ENCODE results near the gene ACSM6. TPM values are rescaled to one million over a fixed set of nuclear protein-coding genes. Genes with fewer than 3 reads are reported as not detected.

ACSM6 gene
- total RNA-seq, 2 experiments from 2014 or later: not detected

DNA sequence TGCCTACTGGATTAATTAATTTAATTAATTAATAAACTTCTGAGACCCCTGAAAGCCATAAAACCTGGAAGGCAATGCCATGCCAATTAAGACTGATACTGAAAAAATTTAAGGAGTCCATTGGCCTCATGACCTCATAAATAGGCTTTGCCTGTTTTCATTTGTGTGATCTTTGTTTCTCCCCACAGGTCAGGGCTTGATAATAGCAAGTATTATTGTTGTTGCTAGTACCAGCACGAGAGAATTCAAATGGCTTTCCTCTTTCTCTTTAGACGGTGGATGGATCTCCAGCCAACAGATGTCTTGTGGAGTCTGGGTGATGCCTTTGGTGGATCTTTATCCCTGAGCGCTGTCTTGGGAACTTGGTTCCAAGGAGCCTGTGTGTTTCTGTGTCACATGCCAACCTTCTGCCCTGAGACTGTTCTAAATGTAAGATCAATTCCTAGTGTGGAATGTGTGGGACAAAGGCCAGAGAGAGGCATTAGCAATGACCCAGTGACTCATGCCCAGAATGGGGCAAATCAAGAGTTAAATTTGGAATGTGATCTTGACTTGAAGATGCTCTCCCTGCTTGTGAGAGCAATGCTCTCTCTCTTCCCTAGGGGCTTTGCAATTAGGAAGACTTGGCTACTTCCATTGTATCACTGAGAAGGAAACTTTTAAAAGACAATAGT, 17.7 kb downstream of the ACSM6 start:
- H3K9me2 ChIP-seq (ENCODE audit: insufficient read depth, low read length): no peaks in the 10 kb centered on the region

DNA sequence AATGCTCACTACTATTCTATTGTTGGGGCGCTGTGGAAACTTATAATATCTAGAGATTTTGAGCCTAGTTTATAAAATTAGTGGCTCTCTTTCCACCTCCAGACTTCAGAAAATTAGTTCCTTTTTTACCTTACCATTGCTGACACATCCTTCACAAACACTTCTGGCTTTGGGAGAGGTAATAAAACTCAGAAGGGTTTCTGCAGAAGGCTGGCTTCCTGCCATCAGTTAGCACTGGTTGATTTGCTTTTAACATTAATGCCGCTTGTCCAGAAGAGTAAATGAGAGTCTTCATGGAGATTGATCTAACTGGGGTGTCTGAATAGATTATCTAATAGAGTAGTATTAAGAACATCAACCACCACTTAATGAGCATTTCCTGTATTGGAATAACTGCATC, 20.3 kb downstream of the ACSM6 start:
- DNase-seq (ENCODE audit: low spot score): no peak
- Histone ChIP-seq H3K9me3 (ENCODE audit: low read length) (no peaks in the 10 kb centered on the region), H4K20me1 (ENCODE audit: insufficient read depth, low read length) (no peaks in the 10 kb centered on the region), H2AFZ (ENCODE audit: low read length) (no peak overlapping the region), H3K4me2 (ENCODE audit: low read length) (no peak overlapping the region), H3K27ac (ENCODE audit: low read depth, low read length, poor library complexity, severe bottlenecking) (no peak overlapping the region), H3K4me1 (ENCODE audit: insufficient read depth, low read length, poor library complexity, severe bottlenecking) (no peaks in the 10 kb centered on the region), H3K4me3 (ENCODE audit: low read depth, low read length, poor library complexity, severe bottlenecking) (no peak overlapping the region), H3K36me3 (ENCODE audit: insufficient read depth, low read length) (no peaks in the 10 kb centered on the region), H3K79me2 (ENCODE audit: insufficient read depth, low read depth, low read length) (no peaks in the 10 kb centered on the region), H3K9me2 (ENCODE audit: insufficient read depth, low read length) (no peaks in the 10 kb centered on the region)
- TF ChIP-seq, protein P1, sequence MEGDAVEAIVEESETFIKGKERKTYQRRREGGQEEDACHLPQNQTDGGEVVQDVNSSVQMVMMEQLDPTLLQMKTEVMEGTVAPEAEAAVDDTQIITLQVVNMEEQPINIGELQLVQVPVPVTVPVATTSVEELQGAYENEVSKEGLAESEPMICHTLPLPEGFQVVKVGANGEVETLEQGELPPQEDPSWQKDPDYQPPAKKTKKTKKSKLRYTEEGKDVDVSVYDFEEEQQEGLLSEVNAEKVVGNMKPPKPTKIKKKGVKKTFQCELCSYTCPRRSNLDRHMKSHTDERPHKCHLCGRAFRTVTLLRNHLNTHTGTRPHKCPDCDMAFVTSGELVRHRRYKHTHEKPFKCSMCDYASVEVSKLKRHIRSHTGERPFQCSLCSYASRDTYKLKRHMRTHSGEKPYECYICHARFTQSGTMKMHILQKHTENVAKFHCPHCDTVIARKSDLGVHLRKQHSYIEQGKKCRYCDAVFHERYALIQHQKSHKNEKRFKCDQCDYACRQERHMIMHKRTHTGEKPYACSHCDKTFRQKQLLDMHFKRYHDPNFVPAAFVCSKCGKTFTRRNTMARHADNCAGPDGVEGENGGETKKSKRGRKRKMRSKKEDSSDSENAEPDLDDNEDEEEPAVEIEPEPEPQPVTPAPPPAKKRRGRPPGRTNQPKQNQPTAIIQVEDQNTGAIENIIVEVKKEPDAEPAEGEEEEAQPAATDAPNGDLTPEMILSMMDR (conservative IDR thresholded peaks at IDR 0.05; ENCODE audit: low read length): no peak
- TF ChIP-seq EZH2phosphoT487 (IDR thresholded peaks at IDR 0.05; ENCODE audit: borderline replicate concordance, low read depth, low read length): no peak
- ChIA-PET POLR2A (no interaction called here), CTCF (ENCODE audit: unreplicated experiment) (no interaction called here)
- intact Hi-C loops (cut with micrococcal nuclease; ENCODE audit: unreplicated experiment): no loop called here
- BruUV-seq (replicated peaks): no TSS peak

More for the DNA sequence above, 17.7 kb downstream of the ACSM6 start:
- no peak overlapping the region for H3K4me2 ChIP-seq (ENCODE audit: low read length)
- intact Hi-C loops (cut with micrococcal nuclease; ENCODE audit: unreplicated experiment): no loop called here
- H3K4me3 ChIP-seq (ENCODE audit: low read depth, low read length, poor library complexity, severe bottlenecking): no peak overlapping the region
- no peak overlapping the region for H2AFZ ChIP-seq (ENCODE audit: low read length)
- no peak overlapping the region for H3K27ac ChIP-seq (ENCODE audit: low read depth, low read length, poor library complexity, severe bottlenecking)
- H3K36me3 ChIP-seq (ENCODE audit: insufficient read depth, low read length): no peaks in the 10 kb centered on the region
- no peaks in the 10 kb centered on the region for H4K20me1 ChIP-seq (ENCODE audit: insufficient read depth, low read length)
- CTCF ChIA-PET (ENCODE audit: unreplicated experiment): no interaction called here
- no peaks in the 10 kb centered on the region for H3K79me2 ChIP-seq (ENCODE audit: insufficient read depth, low read depth, low read length)
- no peaks in the 10 kb centered on the region for H3K4me1 ChIP-seq (ENCODE audit: insufficient read depth, low read length, poor library complexity, severe bottlenecking)
- DNase-seq (ENCODE audit: low spot score): no peak
- BruUV-seq (replicated peaks): no TSS peak
- TF ChIP-seq, protein P1 (conservative IDR thresholded peaks at IDR 0.05; ENCODE audit: low read length): no peak
- no peak for TF ChIP-seq EZH2phosphoT487 (IDR thresholded peaks at IDR 0.05; ENCODE audit: borderline replicate concordance, low read depth, low read length)
- no peaks in the 10 kb centered on the region for H3K9me3 ChIP-seq (ENCODE audit: low read length)
- POLR2A ChIA-PET: no interaction called here

DNA sequence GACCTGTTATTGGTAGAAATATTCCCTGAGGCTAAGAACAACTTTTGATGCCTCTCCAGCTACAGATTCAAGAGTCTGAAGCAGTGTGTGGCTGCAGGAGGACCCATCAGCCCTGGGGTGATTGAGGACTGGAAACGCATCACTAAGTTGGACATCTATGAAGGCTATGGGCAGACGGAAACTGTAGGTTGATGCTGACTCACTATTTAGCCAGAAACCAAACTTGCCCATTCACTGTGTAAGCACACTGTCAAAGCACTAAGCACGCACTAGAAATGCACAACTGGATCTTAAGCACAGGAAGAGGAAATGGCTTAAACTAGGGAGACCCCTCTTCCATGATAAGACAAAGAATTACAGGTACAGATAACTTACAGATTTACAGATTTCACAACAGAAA, 20.8 kb downstream of the ACSM6 start:
- no peak for TF ChIP-seq EZH2phosphoT487 (IDR thresholded peaks at IDR 0.05; ENCODE audit: borderline replicate concordance, low read depth, low read length)
- TF ChIP-seq, protein P1 (conservative IDR thresholded peaks at IDR 0.05; ENCODE audit: low read length): no peak
- Histone ChIP-seq H4K20me1 (ENCODE audit: insufficient read depth, low read length) (no peaks in the 10 kb centered on the region), H3K79me2 (ENCODE audit: insufficient read depth, low read depth, low read length) (no peaks in the 10 kb centered on the region), H3K9me3 (ENCODE audit: low read length) (no peaks in the 10 kb centered on the region), H3K4me2 (ENCODE audit: low read length) (no peak overlapping the region), H3K9me2 (ENCODE audit: insufficient read depth, low read length) (no peaks in the 10 kb centered on the region), H3K4me1 (ENCODE audit: insufficient read depth, low read length, poor library complexity, severe bottlenecking) (no peaks in the 10 kb centered on the region), H3K36me3 (ENCODE audit: insufficient read depth, low read length) (no peaks in the 10 kb centered on the region), H3K4me3 (ENCODE audit: low read depth, low read length, poor library complexity, severe bottlenecking) (no peak overlapping the region), H3K27ac (ENCODE audit: low read depth, low read length, poor library complexity, severe bottlenecking) (no peak overlapping the region), H2AFZ (ENCODE audit: low read length) (no peak overlapping the region)
- BruUV-seq (replicated peaks): no TSS peak
- CTCF ChIA-PET (ENCODE audit: unreplicated experiment): no interaction called here
- POLR2A ChIA-PET: no interaction called here
- no peak for DNase-seq (ENCODE audit: low spot score)
- intact Hi-C loops (cut with micrococcal nuclease; ENCODE audit: unreplicated experiment): no loop called here

All from OCI-LY7 (cell line).